Medulla oblongata (tissue), 1 donor: ENCODE measurements around the gene CELF3.
"Not testable (repeated sequence)": the region's sequence is repeated elsewhere in the genome, so short reads cannot be mapped to it uniquely, and the experiment has no call there.

Experiments used
- DNase-seq: peaks from one replicate; pipeline ENCODE4 v3.0.0-alpha.2; 2015; ENCODE audit errors: extremely low spot score

The CELF3 gene

DNA sequence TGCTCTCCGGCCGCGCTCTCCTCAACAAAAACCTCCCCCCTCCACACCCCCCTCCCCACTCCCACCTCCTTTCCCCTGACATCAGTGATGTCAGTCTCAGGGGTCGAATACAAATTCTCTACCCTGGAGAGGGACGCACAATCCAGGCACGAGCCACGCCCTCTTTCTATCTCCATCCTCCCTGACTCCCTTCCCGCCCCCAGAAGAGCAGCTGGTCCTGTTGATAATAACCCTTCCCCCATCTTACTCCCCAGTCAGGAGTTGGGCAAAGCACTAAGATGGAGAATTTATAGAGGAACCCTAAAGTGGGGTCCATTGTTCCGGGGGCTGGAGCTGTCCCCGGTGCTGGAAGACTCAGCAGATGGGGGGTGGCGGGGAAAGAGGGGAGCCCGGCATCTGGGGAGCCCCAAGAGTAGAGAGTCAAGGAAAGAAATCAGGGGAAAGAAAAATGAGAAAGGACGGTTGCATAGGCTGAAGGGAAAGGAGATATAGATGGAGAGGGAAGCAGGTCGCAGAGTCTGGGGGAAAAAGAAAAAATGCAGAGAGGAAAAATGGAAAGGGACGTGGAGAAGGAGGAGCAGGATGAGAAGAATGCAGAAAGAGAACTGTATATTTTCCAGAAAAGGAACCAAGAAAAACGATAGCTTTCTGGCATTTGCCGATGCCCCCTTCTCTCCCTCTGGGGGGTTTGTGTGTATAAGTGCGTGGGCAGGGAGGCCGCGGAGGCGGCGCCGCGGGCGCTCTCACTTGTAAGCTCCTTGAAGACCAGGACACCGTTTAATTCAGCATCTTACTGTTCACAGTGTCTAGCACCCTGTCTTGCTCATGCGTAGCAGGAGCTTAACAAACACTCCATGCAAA, at the start of gene CELF3:
CELF3 (minus strand) TSS at position 33 of the 861 bp plus-strand sequence. CDS start 783 bp downstream, outside the sequence.
- peak; percentile 52 for DNase-seq

DNA sequence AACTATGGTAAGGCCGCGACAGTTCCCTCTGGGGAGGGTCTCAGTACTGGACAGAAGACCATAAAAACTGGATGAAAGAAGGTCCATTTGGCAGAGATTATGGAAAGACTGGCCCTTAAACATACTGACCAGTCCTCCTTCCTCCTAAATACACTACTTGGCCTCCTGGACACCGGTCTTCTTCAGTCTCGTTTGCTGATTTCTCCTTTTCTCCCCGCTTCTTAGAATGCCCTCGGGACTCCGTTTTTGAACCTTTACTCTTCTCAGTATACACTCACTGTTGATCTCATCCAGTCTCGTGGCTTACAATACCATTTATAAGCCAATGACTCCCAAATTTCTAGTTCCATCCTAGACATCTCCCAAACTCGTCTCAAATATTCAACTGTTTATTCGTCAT, 47.4 kb upstream of the CELF3 start:
- DNase-seq, result peak; percentile 8

DNA sequence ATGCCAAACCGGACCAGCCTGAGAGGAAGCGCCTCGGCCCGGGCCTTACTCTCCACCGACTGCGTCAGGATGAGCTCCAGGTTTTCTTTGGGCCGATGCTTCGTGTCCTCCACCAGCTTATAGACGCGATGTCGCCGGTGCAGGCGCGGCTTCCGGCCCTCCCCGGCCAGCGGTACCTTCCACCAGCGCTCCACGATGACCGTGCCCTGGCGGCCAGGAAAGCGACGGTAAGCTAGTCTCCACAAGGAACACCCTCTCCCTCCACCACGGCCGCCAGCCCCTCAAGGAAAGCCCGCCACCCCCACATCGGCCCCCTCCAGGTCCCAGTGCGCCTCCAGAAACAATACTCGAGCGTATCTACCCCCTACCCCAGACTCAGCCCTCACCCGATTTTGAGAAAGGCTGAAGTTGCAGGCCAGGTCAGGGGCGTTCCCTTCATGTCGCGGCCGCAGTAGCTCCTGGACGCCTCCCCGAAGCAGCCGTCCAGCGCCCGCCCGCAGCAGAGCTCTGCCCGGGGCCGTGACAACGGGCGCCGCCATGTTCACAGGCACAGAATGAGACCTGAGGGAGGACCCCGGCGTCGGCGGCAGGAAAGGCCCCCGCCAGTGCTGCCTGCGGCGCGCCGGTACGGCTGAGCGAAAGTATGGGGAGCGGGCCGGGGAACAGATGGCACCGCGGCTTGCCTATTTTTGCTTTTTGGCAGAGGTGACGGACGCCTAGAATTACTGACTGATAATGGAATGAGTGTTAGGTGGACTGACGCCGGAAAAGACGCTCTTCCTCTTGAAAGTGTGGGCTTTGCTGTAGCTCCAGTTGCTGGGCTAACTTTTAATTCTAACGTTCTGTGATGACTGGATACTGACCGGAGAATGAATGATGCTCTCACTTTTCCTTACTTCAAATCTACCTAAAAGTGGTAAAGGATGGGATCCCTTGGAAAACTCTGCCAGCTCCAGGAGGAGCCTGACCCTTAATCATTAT, 46.6 kb upstream of the CELF3 start, which contains the start of gene MRPL9:
MRPL9 (minus strand) TSS at position 556 of the 981 bp plus-strand sequence; CDS start at position 539, 17 bp downstream.
- DNase-seq, result peak; percentile 72

DNA sequence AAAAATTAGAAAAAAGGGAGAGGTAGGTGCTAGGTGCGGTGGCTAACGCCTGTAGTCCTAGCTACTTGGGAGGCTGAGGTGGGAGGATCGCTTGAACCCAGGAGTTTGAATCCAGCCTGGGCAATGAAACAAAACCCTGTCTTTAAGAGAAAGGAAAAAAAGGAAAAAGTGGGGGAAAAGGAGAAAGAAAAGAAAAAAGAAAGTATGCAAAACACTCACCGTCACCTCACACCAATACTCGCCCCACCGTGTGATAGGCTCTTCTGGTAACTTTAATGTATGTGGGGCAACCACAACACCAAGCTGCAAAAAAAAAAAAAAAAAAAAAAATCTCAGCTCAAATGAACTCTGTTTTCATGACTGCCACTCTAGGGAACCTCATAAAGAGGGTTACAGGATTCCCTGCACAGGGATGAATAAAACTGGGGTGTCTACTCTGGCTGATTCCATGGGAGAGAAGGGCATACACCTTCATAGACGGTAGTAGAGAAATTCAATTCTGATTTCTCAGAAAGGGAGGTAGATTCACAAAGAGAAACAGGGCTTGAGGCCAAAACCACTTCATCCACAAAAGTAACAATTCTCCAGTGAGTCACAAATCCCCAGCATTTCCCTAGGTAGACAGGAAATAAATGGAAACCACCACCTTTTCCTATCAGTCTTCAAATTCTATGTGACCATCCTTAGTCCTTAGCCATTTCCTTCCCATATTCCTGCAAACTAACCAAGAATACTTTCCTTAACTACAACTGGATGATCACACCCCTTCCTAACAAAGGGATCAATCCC, 44.2 kb upstream of the CELF3 start:
- DNase-seq, result no peak

DNA sequence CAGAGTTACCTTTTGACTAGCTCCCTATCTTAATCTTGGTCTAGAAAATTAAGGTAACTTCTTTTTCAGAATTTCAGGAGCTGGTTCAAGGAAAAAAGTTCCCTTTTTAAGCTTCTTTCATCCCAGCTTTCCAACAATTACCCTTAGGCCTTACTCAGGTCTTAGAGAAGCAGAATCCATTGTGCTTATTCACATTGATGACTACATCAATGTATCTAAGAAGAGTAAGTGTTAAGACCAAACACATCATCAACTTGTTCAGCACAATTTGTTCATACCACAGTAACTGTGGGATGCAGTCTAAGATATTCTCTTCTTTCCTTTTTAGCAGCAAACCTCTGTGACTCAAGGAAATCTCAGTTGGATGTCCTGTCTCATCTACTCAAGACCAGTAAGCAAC, 42.6 kb upstream of the CELF3 start:
- no peak for DNase-seq

DNA sequence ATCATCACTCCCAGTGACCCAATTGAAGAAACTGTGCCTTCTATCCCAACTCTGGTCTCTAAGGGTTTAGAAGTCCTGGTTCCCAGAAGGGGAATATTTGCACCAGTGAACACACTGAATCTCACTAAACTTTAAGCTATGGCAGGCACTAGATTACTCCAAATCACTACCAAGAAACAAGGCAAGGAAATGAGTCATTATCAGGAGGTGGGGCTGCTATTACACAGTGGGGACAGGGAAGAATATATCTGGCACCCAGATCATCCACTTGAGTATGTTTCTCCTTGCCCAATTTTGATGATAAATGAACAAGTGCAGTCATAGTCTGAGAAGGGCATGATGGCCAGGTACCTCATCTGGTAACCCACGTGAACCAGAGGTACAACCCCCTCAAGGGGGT, 39.7 kb upstream of the CELF3 start:
- DNase-seq, result no peak

DNA sequence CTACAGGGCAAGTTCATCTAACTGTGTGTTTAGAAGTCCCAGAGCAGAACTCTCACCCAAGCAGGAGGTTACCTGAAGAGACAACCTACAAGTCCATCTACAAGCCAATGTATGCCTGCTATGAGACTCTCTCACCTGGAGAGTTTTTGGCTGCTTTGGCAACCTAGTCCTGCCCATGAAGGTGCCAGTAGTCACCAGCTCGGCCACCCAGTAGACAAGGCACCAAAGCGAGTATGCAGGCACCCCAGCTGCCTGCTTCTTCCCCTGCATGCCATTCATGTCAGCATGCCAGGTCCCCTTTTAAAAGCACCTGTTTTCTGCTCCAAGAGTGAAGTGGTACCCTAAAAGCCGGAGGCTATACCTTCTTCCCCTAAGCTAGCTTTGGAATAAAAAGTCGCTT, 24.9 kb upstream of the CELF3 start:
- DNase-seq, result no peak

DNA sequence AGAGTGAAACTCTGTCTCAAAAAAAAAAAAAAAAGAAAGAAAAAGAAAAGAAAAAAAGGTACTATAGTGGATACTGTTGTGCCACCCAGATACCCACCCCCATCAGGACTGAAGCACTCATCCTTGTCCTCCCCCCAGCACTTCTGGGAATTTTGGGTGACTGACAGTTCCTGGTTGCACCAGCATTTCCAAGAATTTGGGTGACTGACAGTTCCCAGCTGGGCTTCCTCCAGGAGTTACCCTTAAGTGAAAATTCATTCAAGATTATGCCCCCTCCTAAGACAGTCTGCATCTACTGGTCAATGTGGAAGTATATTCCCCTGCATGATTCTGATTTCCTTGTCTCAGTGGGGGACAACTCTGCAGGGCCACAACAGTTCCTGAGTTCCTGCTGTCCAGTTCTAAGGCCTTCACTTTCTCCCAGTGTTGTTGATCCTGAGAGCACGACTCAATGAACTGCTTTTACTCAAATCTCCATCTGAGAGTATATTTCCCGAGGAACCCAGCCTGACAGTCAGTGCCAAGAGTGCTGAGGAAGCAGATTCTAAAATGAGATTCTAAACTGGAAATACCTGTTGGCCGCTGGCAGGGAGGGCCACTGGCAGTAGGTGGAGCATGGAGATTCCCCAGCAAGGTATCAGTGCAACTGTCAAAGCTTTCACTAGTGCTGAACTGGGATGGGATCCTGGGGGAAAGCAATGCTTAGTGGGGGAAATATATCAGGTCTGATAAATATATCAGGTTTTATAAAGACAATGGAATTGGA, 23.2 kb upstream of the CELF3 start:
- DNase-seq, result no peak

DNA sequence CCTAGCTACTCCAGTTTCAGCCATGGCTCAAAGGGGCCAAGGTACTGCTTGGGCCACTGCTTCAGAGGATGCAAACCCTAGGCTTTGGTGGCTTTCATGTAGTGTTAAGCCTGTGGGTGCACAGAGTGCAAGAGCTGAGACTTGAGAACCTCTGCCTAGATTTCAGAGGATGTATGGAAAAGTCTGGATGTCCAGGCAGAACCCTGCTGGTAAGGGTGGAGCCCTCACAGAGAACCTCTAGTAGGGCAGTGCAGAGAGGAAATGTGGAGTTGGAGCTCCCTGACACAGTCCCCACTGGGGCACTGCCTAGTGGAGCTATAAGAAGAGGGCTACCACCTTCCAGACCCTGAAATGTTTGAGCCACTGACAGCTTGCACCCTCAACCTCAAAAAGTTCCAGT, 20.9 kb upstream of the CELF3 start:
- DNase-seq, result no peak

DNA sequence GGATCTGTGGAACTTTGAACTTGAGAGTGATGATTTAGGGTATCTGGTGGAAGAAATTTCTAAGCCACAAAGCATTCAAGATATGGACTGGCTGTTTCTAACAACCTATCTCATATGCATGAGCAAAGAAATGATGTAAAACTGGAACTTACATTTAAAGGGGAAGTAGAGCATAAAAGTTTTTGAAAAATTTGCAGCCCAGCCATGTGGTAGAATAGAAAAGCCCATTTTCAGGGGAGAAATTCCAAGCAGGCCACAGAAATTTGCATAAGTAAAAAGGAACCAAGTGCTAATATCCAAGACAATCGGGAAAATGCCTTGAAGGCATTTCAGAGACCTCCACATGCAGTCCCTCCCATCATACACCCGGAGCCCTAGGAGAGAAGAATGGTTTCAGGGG, 20.4 kb upstream of the CELF3 start:
- DNase-seq, result no peak

DNA sequence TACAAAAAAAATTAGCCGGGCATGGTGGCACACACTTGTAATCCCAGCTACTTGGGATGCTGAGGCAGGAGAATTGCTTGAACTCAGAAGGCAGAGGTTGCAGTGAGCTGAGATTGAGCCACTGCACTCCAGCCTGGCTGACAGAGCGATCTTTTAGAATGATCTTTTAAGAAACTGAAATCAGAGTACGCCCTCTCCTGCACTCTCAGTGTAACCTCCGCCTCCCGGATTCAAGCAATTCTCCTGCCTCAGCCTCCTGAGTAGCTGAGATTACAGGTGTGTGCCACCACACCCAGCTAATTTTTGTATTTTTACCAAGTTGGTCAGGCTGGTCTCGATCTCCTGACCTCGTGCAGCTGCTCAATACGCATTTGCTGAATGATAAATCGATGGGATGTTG, 17.4 kb upstream of the CELF3 start:
- not testable (repeated sequence) for DNase-seq

DNA sequence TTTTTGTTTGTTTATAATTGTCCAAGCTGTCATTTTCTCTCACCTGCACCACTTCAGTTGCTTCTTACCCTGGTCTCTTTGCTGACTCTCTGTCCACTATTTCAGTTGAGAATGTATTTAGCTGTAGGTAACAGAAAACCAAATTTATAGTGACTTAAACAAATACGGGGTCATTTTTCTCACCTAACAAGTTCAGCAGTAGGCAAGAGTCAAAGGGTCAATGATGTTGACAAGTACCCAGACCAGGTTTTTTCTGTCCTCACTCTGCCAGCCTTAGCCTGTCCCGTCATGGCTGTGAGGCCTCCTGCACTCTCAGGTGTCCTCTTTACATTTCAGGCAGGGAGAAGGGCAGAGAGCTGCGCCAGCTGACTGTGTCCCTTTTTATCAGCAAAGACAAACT, 16.5 kb upstream of the CELF3 start:
- DNase-seq, result no peak

DNA sequence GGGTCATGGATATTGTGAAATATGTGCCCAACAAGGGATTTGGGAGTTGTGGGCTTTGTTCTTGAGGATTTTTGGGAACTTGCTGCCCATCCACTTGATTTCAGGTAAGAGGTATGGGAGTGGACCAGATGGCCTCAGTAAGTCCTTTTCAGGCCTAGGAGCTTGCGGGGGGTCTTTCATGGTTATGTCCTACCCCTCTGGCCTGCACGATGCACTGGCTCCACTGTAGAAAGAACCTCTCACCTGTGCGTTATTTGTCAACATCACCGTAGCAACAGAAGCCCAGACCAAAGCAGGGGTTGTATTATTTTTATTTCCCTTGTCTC, 13.3 kb upstream of the CELF3 start:
- DNase-seq, result no peak

DNA sequence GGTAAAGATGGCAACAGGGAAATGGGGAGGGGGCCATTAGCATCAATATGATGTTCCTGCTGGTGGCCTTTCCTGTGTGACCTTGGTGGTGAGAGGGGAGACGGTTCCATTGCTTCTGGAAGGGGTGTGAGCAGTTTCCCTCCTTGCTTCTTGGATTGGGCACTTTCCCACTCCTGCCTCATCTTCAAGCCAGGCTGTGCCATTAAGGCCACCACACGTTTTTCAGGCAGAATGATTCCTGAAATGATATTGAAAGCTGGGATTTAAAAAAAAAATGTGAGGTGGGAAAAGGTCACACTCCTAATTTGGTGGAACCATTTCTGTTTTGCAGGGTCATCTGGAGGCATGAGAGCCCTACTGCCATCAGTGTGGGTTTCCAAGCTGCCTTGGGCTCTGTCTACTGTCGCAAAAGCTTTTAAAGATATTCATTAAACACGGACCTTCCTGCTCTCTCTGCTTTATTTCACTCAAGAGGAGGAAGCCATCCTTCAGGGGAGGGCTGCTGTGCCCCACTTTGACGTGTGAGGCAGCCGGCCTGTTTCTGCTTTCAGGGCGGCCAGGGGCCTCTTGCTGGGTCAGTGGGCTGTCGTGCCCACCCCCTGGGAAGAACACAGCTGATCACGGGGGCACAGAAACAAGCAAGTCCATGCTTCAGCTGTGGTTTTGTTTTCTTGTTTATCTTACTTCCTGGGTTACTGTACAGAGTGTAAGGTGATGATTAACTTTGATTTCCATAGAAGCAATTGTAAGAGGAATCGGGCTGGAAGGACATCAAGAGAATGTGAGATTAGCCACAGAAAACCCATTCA, 12.8 kb upstream of the CELF3 start:
- DNase-seq, result no peak

DNA sequence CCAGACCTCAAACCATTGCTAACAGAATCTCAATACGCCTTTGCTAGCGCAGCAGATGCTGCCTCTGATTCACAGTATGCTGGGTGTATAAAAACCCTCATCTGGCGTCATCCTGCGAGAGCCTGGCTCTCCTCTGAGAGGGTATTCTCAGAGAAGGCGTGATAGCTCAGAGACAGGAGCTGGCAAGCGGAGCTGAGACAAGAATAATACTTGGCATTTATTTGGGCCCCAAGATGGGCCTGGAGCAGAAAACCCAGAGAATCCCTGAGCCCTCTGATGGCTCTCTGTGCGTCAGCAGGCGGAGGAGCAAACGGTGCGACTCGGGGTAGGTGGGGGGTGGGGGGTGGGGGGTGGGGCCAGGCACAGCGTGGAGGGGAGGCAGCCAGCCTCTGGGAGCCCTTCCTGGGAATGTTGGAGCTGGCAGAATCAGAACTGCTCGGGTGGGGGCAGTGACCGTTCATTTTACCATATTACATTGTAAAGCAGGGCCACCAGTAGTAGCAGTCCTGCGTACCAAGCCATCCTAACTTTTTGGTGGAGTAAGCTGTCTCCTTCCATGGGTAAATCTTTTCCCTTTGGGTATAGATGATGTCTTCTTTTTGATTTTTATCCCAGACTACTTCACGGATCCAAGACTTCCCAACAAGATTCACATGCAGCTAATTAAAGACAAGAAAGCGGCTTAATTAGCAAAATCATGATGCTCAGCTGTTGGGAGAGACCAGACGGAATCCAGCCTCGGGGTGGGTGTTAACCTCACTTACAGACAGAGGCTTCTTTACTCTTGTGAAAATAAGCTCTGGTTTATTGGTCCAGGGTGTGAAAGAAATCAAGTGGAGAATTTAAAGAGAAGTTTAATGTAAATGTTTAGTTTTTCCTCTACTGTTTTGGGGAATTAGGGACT, 11.8 kb upstream of the CELF3 start:
- peak; percentile 52 for DNase-seq

DNA sequence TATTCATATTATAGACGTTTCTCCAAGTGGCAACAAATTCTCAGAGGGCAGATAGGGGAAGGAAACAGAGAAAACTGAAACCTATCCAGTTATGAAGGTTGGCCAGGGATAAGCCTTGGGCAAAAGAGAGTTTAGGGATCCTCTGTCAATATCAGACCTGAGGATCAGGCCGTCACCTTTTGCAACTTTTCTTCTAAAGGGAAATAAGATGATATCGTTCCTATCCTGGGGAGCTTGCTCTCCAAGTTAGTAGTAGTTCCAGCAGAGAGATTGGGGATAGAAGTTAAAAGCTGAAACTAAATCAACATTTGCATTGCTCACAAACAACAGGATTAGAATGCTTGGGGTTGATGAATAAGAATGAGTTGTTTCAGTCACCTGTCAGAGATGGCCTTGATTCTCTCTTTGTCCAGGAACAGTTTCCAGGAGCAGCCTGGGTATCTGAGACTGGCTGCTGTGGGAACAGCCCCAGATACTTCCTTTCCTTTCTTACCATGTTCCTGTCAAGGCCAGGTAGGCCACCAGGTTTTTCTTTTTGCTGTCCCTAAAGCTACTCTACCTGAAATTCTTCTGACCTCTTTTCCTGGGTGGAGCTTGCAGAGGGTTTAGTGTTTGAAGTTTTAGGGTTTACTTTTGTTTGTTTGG, 7.2 kb upstream of the CELF3 start:
- DNase-seq, result no peak

DNA sequence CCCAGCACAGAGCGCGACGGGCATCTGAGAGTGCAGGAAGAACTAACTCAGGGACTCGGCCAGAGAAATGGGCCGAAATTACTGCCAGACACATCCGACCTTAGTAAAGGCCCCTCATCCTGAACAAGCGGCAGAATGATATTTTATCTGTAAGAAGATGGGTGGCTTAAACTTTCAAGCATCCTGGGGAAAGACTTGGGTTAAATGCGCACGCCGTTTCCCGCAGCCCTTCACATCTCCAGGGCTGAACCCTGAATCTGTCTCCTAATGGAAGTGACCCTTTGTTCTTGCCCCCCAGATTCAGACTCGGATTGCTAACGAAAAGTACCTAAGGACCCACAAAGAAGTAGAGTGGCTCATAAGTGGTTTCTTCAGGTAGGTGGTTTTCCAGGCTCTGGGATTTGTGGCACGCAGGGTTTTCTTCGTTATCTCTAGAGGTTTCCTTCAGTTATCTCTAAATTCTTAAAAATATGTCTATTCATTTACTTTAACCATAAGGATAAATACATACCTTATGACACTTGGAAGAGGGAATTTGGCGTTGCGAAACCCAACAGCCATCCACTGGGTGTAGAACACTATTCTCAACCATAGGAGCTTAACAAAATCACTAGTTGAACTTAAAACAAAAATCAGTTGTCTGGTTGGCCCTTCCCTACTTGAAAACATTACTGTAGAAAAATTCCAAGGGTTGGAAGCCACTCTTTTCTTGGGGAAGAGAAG, 5.3 kb upstream of the CELF3 start:
- DNase-seq, result no peak
